Liver (tissue), 9 donors: ENCODE results near the gene SREBF1. TPM values are rescaled to one million over a fixed set of nuclear protein-coding genes. Genes with fewer than 3 reads are reported as not detected.

Source experiments
- DNase-seq: peaks from one replicate; pipeline ENCODE4 v3.0.0-alpha.2; 2017; ENCODE audit warnings: low spot score
- H3K27ac ChIP-seq, 2 donors: one replicate each; pipeline ENCODE4 v1.7.0; 2013; ENCODE audit warnings: inconsistent platforms in 2 of 2, low read length in 2 of 2, control low read depth in 1 of 2, low read depth in 1 of 2, mild to moderate bottlenecking in 1 of 2
- H3K27me3 ChIP-seq, 4 donors: one replicate each; pipeline versions ENCODE4 v1.6.1 to v1.7.0; 2013; ENCODE audit warnings: low read length in 3 of 4, inconsistent platforms in 1 of 4, mild to moderate bottlenecking in 1 of 4, moderate library complexity in 1 of 4; ENCODE audit not compliant: control insufficient read depth in 4 of 4, insufficient read depth in 4 of 4
- H3K36me3 ChIP-seq, 4 donors: one replicate each; pipeline versions ENCODE4 v1.6.1 to v1.7.0; 2013; ENCODE audit warnings: low read length in 3 of 4, mild to moderate bottlenecking in 3 of 4, low read depth in 1 of 4, moderate library complexity in 1 of 4; ENCODE audit not compliant: control insufficient read depth in 4 of 4, insufficient read depth in 3 of 4
- H3K4me1 ChIP-seq, 4 donors: one replicate each; pipeline versions ENCODE4 v1.6.1 to v1.7.0; 2013; ENCODE audit warnings: low read length in 3 of 4, mild to moderate bottlenecking in 3 of 4, moderate library complexity in 1 of 4; ENCODE audit not compliant: control insufficient read depth in 4 of 4, insufficient read depth in 4 of 4
- H3K4me3 ChIP-seq, 3 donors: one replicate each; pipeline versions ENCODE4 v1.6.1 to v1.7.0; 2013; ENCODE audit warnings: low read length in 3 of 3, control low read depth in 1 of 3, low read depth in 1 of 3, mild to moderate bottlenecking in 1 of 3
- H3K9ac ChIP-seq, 2 donors: one replicate each; pipeline ENCODE4 v1.7.0; 2013; ENCODE audit warnings: low read length in 2 of 2, mild to moderate bottlenecking in 2 of 2, moderate library complexity in 2 of 2, control low read depth in 1 of 2, low read depth in 1 of 2
- H3K9me3 ChIP-seq, 4 donors: one replicate each; pipeline versions ENCODE4 v1.6.1 to v1.7.0; 2013; ENCODE audit warnings: low read length in 3 of 4; ENCODE audit not compliant: control insufficient read depth in 4 of 4
- EGR1 ChIP-seq, 2 donors: IDR thresholded peaks; 2 replicates each; pipeline ENCODE4 v1.6.1; 2016 to 2018; ENCODE audit warnings: antibody characterized with exemption in 2 of 2, low read depth in 2 of 2
- FOXA1 ChIP-seq: IDR thresholded peaks from 2 replicates; pipeline ENCODE4 v1.6.1; 2016; ENCODE audit warnings: antibody characterized with exemption
- FOXA2 ChIP-seq: IDR thresholded peaks from 2 replicates; pipeline ENCODE4 v1.6.1; 2016; ENCODE audit warnings: antibody characterized with exemption
- HNF4A ChIP-seq, 2 donors: conservative IDR thresholded peaks; 2 replicates each; pipeline ENCODE4 v1.6.1; 2016; ENCODE audit warnings: antibody characterized with exemption in 2 of 2, mild to moderate bottlenecking in 2 of 2
- JUND ChIP-seq, 2 donors: IDR thresholded peaks; 2 replicates each; pipeline ENCODE4 v1.6.1; 2016; ENCODE audit warnings: antibody characterized with exemption in 2 of 2
- SP1 ChIP-seq: IDR thresholded peaks from 2 replicates; pipeline ENCODE4 v1.6.1; 2018; ENCODE audit warnings: antibody characterized with exemption, mild to moderate bottlenecking
- TAF1 ChIP-seq: conservative IDR thresholded peaks from 2 replicates; pipeline ENCODE4 v1.6.1; 2016; ENCODE audit warnings: antibody characterized with exemption, mild to moderate bottlenecking
- YY1 ChIP-seq: IDR thresholded peaks from 2 replicates; pipeline ENCODE4 v1.6.1; 2016; ENCODE audit warnings: antibody characterized with exemption, mild to moderate bottlenecking
- WGBS: extraction: QIAGEN DNeasy Blood & Tissue Kit; methylation state at CpG from one replicate; pipeline ENCODE4 v1.1.7; 2013; 5-methylcytosine and 5-hydroxymethylcytosine counted together
- polyA plus RNA-seq, 2 donors: library from polyadenylated mRNA; stranded (reverse) in 1 of 2; unstranded in 1 of 2; fragments of 200-250 nt in 1 of 2; fragments of >200 nt in 1 of 2; fragmentation: Nextera tagmentation in 1 of 2; extraction: Ambion mirVana in 1 of 2; gene quantifications; one replicate each; pipeline versions ENCODE4 v1.2.1 to v1.2.3, GENCODE V29; 2013 to 2015
- total RNA-seq, 2 donors: library from RNA; depleted of rRNA; stranded (reverse); fragments of >200 nt; gene quantifications; one replicate each; pipeline ENCODE4 v1.2.3, GENCODE V29; 2014
- TF ChIP-seq, protein P1 (sequence below): fragments of 150-350 bp; IDR thresholded peaks from 2 replicates; pipeline ENCODE4 v1.5.1; 2017; ENCODE audit warnings: improper control_type of control experiment, low read depth, low read length; ENCODE audit not compliant: missing input control
- TF ChIP-seq, protein P2 (sequence below): IDR thresholded peaks from 2 replicates; pipeline ENCODE4 v1.6.1; 2016; ENCODE audit warnings: antibody characterized with exemption
- TF ChIP-seq, protein P3 (sequence below): IDR thresholded peaks from 2 replicates; pipeline ENCODE4 v1.6.1; 2016; ENCODE audit warnings: antibody characterized with exemption
- donor health status: healthy.
- donor health status: healthy.
- donor health status: healthy.
- donor health status: healthy.
- donor health status: healthy.

Gene SREBF1
- total and polyA plus RNA-seq, 4 donors: 66.8 to 133 (median 101) TPM

DNA sequence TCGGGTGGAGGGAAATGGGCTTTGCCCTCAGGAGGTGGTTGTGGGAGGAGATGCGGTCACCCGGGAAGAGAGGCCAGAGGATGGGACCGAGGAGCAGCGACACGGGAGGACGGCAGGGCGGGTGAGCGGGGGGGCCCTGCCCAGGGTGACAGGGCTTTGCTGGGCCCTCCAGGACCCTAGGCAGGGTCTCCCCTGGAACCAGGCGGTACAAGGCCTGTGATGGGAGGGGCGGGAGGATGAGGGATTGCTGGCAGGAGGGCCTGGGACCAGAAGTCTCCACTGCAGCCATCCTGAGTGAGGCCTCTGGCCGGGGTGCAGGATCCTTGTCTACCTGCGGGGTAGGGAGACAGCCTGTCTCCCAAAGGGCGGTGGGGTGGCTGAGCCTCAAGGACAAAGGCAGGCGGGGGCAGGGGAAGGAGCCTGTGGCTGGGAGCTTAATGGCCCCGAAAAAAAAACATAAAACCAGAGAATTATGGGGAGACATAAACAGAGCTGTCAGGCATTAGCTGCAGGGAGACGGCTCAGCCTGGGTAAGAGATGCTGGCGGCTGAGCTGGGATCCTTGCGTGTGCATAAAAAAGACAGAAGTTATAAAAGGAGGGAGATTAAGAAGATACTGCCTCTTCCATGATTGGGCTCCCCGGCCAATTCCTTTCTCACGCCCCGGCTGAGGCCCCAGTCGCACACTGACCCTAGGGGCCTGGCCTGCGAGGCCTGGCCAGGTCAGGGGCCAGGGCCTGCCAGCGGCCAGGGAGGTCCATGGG, 66.7 kb downstream of the SREBF1 start:
- 87% methylated on average over 25 of the region's 25 CpGs for WGBS
- no peak for DNase-seq

DNA sequence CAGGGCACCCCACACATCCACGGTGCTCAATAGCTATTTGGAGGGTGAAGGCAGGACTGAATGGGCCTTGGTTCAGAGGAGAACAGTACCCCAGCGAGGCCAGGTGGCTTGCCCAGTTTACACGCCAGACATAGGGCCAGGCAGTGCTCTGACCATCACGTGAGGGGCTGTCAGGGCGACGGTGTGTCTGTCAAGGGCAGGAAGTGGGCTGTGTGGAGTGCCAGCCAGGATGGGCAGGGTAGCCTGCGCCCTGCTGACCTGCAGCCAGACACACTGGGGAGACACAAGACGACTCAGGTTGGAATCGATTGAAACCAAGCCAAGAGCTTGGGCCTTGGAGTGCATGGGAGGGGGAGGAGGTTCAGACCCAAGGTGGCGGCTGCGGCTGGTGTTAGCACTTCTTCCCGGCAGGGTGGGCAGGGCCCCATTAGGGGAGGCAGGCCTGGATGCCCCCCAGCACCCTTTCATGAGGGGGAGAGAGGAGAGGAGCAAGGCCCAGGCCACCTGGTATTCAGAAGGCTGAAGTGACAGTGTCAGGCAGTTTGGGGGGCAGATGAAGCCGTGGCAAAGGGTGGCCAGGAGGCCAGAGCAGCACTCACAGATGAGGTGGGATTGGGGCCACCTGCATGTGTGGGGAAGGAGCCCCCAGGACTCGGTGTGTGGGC, 68.2 kb downstream of the SREBF1 start:
- H3K9ac ChIP-seq: no peak overlapping the region
- H3K4me3 ChIP-seq: no peak overlapping the region
- no peaks in the 10 kb centered on the region for H3K9me3 ChIP-seq
- 79% methylated on average over 14 of the region's 14 CpGs for WGBS
- DNase-seq: no peak
- H3K27me3 ChIP-seq: no peaks in the 10 kb centered on the region
- TF ChIP-seq SP1 (no peak), FOXA2 (no peak), EGR1 (IDR thresholded peaks at IDR 0.05; ENCODE audit: low read depth in 2 of 2) (no peak), YY1 (no peak), HNF4A (conservative IDR thresholded peaks at IDR 0.05) (no peak)
- TF ChIP-seq, protein P1, sequence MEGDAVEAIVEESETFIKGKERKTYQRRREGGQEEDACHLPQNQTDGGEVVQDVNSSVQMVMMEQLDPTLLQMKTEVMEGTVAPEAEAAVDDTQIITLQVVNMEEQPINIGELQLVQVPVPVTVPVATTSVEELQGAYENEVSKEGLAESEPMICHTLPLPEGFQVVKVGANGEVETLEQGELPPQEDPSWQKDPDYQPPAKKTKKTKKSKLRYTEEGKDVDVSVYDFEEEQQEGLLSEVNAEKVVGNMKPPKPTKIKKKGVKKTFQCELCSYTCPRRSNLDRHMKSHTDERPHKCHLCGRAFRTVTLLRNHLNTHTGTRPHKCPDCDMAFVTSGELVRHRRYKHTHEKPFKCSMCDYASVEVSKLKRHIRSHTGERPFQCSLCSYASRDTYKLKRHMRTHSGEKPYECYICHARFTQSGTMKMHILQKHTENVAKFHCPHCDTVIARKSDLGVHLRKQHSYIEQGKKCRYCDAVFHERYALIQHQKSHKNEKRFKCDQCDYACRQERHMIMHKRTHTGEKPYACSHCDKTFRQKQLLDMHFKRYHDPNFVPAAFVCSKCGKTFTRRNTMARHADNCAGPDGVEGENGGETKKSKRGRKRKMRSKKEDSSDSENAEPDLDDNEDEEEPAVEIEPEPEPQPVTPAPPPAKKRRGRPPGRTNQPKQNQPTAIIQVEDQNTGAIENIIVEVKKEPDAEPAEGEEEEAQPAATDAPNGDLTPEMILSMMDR: no peak
- TF ChIP-seq, protein P2, sequence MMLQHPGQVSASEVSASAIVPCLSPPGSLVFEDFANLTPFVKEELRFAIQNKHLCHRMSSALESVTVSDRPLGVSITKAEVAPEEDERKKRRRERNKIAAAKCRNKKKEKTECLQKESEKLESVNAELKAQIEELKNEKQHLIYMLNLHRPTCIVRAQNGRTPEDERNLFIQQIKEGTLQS: no peak
- TF ChIP-seq, protein P3, sequence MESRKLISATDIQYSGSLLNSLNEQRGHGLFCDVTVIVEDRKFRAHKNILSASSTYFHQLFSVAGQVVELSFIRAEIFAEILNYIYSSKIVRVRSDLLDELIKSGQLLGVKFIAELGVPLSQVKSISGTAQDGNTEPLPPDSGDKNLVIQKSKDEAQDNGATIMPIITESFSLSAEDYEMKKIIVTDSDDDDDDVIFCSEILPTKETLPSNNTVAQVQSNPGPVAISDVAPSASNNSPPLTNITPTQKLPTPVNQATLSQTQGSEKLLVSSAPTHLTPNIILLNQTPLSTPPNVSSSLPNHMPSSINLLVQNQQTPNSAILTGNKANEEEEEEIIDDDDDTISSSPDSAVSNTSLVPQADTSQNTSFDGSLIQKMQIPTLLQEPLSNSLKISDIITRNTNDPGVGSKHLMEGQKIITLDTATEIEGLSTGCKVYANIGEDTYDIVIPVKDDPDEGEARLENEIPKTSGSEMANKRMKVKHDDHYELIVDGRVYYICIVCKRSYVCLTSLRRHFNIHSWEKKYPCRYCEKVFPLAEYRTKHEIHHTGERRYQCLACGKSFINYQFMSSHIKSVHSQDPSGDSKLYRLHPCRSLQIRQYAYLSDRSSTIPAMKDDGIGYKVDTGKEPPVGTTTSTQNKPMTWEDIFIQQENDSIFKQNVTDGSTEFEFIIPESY: no peak
- peaks cover 0 to 1% (median 0%) of the 10 kb centered on the region in 4 donors for H3K4me1 ChIP-seq
- H3K36me3 ChIP-seq: no peaks in the 10 kb centered on the region
- H3K27ac ChIP-seq: no peak overlapping the region

More for the DNA sequence above, 66.7 kb downstream of the SREBF1 start:
- Histone ChIP-seq H3K4me3 (no peak overlapping the region), H3K9me3 (no peaks in the 10 kb centered on the region), H3K36me3 (no peaks in the 10 kb centered on the region), H3K4me1 (peaks cover 0 to 1% (median 0%) of the 10 kb centered on the region in 4 donors), H3K27ac (no peak overlapping the region), H3K27me3 (no peaks in the 10 kb centered on the region), H3K9ac (no peak overlapping the region)
- TF ChIP-seq, protein P2: no peak
- TF ChIP-seq TAF1: no peak
- no peak for TF ChIP-seq FOXA1
- no peak for TF ChIP-seq SP1

DNA sequence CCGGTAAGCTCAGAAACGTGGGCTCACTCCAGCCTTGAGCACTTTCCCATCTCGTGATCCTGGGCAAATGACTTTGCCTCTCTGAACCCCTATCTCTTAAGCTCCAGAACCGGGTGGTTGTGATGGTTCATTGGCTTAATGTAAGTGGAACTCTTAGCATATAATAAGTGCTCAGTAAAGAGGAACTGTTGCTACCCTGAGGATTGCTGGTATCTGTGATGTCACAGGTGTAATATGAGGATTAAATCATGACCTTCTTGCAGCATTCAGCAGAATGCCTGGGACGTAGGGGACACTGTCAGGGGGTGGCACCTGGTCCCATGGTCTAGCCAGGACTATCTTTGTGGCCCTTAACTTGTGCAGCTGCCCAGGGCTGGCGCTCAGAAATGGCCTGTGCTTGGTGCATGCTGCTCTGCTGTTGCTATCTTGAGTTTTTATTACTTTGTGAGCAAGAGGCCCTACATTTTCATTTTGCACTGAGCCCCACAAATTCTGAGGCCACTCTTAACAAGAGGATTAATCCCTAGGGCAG, 68.8 kb downstream of the SREBF1 start:
- WGBS: 88% methylated on average over 6 of the region's 6 CpGs
- H3K36me3 ChIP-seq: no peaks in the 10 kb centered on the region
- no peaks in the 10 kb centered on the region for H3K9me3 ChIP-seq
- H3K4me1 ChIP-seq: peaks cover 0 to 1% (median 0%) of the 10 kb centered on the region in 4 donors
- H3K4me3 ChIP-seq: no peak overlapping the region
- no peak overlapping the region for H3K9ac ChIP-seq
- H3K27me3 ChIP-seq: no peaks in the 10 kb centered on the region
- no peak overlapping the region for H3K27ac ChIP-seq
- DNase-seq: no peak
- no peak for TF ChIP-seq JUND (IDR thresholded peaks at IDR 0.05)
- TF ChIP-seq, protein P1: no peak
- TF ChIP-seq FOXA1: no peak
- no peak for TF ChIP-seq SP1
- no peak for TF ChIP-seq YY1
- no peak for TF ChIP-seq EGR1 (IDR thresholded peaks at IDR 0.05; ENCODE audit: low read depth in 2 of 2)
